HPDE6-E6E7 (cell line): ENCODE results near the gene NECAB2.

Experiments used
- DNase-seq: peaks from one replicate; pipeline ENCODE4 v3.0.0; 2011; ENCODE audit warnings: missing footprints; ENCODE audit errors: extremely low spot score

NECAB2 gene

GRCh38 chr16:84045001-84045817, 77.2 kb downstream of the NECAB2 start:
- no peak for DNase-seq

- DNase-seq = no peak
These were observed 77.9 kb downstream of the NECAB2 start for GRCh38 chr16:84045818-84046470.

- DNase-seq = no peak
These were observed 79.2 kb downstream of the NECAB2 start for GRCh38 chr16:84047206-84047605.

GRCh38 chr16:84047626-84048025, 79.6 kb downstream of the NECAB2 start:
- no peak for DNase-seq

GRCh38 chr16:84048270-84048669, 80.2 kb downstream of the NECAB2 start:
- DNase-seq = no peak

GRCh38 chr16:84048871-84049270, 80.8 kb downstream of the NECAB2 start:
- DNase-seq = no peak

- no peak for DNase-seq
These were observed 81.5 kb downstream of the NECAB2 start for GRCh38 chr16:84049403-84050060.

- DNase-seq = no peak
These were observed 82.3 kb downstream of the NECAB2 start for GRCh38 chr16:84050316-84050715.

- DNase-seq = no peak
These were observed 84.1 kb downstream of the NECAB2 start for GRCh38 chr16:84052071-84052622.
